ENCODE measurements around the gene ATP5F1B. TPM values are rescaled to one million over a fixed set of nuclear protein-coding genes. Genes with fewer than 3 reads are reported as not detected.

ATP5F1B gene
- total and polyA plus RNA-seq, 2 of the 13 experiments (the other 11 are each of a cell fraction or from before 2014, with no cell fraction given): 1,051 to 1,180 TPM

DNA sequence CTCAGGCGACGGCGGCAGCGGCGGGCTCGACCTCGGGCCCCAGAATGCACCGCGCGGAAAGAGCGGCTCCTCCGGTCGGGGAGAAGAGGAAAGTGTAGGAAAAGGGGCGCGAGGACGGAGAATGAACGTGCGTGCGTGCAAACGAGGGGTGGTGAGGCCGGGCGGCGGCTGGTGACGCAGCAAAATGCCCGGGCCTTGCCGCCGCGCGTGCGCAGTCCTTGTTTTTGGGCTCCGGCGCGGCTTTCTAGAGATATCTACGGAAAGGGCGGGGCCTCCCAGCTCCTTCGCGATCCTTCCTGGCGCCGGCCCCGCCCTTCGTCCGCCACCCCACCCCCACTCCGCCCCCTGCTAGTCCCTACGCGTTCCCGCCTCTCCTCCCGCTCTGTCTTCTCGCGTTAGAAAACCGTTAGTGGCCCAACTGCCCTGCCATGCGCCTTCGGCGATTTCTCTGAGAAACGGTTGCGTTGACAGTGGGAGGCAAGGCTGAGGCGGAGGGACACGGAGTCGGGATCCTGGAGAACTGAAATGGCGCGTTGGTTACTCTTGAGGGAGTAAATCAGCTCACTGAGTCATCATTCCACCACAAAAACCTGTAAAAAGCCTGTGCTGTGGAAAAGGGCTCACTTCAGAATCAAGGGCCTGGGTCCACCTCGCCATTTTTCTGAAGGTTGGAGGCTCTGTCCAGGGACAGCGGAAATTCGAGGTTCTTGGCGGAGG is 42.5 kb upstream of the ATP5F1B start, which contains the start of gene PTGES3 (continued):
- TF ChIP-seq GABPA (IDR thresholded peaks at IDR 0.05; ENCODE audit: low read depth, low read length) (peak; percentile 20; the same call in 1 of the 2 replicates), GABPA (CRISPR knock-in tag; IDR thresholded peaks at IDR 0.05; ENCODE audit: low read depth) (peak; percentile 60; the same call in 1 of the 2 replicates), THYN1 (CRISPR knock-in tag; IDR thresholded peaks at IDR 0.05; ENCODE audit: borderline replicate concordance, low read depth) (no peak), SP1 (IDR thresholded peaks at IDR 0.05) (no peak), SP1 (CRISPR knock-in tag; IDR thresholded peaks at IDR 0.05) (peak; percentile 71), MLLT10 (CRISPR knock-in tag; IDR thresholded peaks at IDR 0.05) (no peak), ZNF891 (CRISPR knock-in tag; IDR thresholded peaks at IDR 0.05) (peak; percentile 66), HOXA3 (CRISPR knock-in tag; IDR thresholded peaks at IDR 0.05) (peak; percentile 95), ZNF329 (CRISPR knock-in tag; IDR thresholded peaks at IDR 0.05; ENCODE audit: low read depth) (peak; percentile 89; the same call in 1 of the 2 replicates), ZNF431 (CRISPR knock-in tag; IDR thresholded peaks at IDR 0.05; ENCODE audit: borderline replicate concordance, low read depth) (no peak; the same call in 1 of the 2 replicates), AHDC1 (CRISPR knock-in tag; IDR thresholded peaks at IDR 0.05; ENCODE audit: borderline replicate concordance) (0 out of 2 replicates have a peak, but pooled peaks have one; percentile 63), NR3C1 (CRISPR knock-in tag; IDR thresholded peaks at IDR 0.05) (no peak), SMAD1 (CRISPR knock-in tag; IDR thresholded peaks at IDR 0.05; ENCODE audit: borderline replicate concordance, low read depth) (no peak), HNRNPH1 (optimal IDR thresholded peaks at IDR 0.05; ENCODE audit: low read depth, low read length) (no peak), RXRA (CRISPR knock-in tag; IDR thresholded peaks at IDR 0.05) (peak; percentile 65; the same call in 1 of the 2 replicates), ZNF276 (CRISPR knock-in tag; IDR thresholded peaks at IDR 0.05; ENCODE audit: low read depth) (peak; percentile 91; the same call in 1 of the 2 replicates), SIX1 (CRISPR knock-in tag; IDR thresholded peaks at IDR 0.05; ENCODE audit: borderline replicate concordance) (0 out of 2 replicates have a peak, but pooled peaks have one; percentile 46), MAFF (IDR thresholded peaks at IDR 0.05; ENCODE audit: low read depth, low read length) (peak; percentile 30; the same call in 1 of the 2 replicates)
- TF ChIP-seq, protein P1, sequence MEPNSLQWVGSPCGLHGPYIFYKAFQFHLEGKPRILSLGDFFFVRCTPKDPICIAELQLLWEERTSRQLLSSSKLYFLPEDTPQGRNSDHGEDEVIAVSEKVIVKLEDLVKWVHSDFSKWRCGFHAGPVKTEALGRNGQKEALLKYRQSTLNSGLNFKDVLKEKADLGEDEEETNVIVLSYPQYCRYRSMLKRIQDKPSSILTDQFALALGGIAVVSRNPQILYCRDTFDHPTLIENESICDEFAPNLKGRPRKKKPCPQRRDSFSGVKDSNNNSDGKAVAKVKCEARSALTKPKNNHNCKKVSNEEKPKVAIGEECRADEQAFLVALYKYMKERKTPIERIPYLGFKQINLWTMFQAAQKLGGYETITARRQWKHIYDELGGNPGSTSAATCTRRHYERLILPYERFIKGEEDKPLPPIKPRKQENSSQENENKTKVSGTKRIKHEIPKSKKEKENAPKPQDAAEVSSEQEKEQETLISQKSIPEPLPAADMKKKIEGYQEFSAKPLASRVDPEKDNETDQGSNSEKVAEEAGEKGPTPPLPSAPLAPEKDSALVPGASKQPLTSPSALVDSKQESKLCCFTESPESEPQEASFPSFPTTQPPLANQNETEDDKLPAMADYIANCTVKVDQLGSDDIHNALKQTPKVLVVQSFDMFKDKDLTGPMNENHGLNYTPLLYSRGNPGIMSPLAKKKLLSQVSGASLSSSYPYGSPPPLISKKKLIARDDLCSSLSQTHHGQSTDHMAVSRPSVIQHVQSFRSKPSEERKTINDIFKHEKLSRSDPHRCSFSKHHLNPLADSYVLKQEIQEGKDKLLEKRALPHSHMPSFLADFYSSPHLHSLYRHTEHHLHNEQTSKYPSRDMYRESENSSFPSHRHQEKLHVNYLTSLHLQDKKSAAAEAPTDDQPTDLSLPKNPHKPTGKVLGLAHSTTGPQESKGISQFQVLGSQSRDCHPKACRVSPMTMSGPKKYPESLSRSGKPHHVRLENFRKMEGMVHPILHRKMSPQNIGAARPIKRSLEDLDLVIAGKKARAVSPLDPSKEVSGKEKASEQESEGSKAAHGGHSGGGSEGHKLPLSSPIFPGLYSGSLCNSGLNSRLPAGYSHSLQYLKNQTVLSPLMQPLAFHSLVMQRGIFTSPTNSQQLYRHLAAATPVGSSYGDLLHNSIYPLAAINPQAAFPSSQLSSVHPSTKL (CRISPR knock-in tag; IDR thresholded peaks at IDR 0.05): peak; percentile 70

Measured in HepG2 (cell line).